Smooth muscle cell (in vitro differentiated cells): ENCODE data around the gene TXNRD3. TPM values are rescaled to one million over a fixed set of nuclear protein-coding genes. Genes with fewer than 3 reads are reported as not detected.

Source experiments
- DNase-seq: peaks from one replicate; lab custom pipeline; 2025; ENCODE audit not compliant: unreplicated experiment; lab: John Stamatoyannopoulos, UW
- H2AFZ ChIP-seq: fragments of 200-600 bp; sonication (generic); 2 replicates; pipeline ENCODE4 v1.6.0; 2016; ENCODE audit warnings: antibody characterized with exemption, low read depth, mild to moderate bottlenecking
- H3F3A ChIP-seq: fragments of 200-600 bp; sonication (generic); 2 replicates; pipeline ENCODE4 v1.6.0; 2017; ENCODE audit warnings: antibody characterized with exemption, low read depth
- H3K27ac ChIP-seq: fragments of 200-600 bp; sonication (generic); 2 replicates; pipeline ENCODE4 v1.5.1; 2016; ENCODE audit warnings: low read depth, mild to moderate bottlenecking
- H3K27me3 ChIP-seq: fragments of 200-600 bp; sonication (generic); 2 replicates; pipeline ENCODE4 v1.6.1; 2016; ENCODE audit warnings: low read depth, mild to moderate bottlenecking
- H3K36me3 ChIP-seq: fragments of 200-600 bp; sonication (generic); 2 replicates; pipeline ENCODE4 v1.5.1; 2016; ENCODE audit warnings: low read depth
- H3K4me1 ChIP-seq: fragments of 200-600 bp; sonication (generic); 2 replicates; pipeline ENCODE4 v1.5.1; 2016; ENCODE audit warnings: low read depth
- H3K4me2 ChIP-seq: fragments of 200-600 bp; sonication (generic); 2 replicates; pipeline ENCODE4 v1.6.0; 2016; ENCODE audit warnings: mild to moderate bottlenecking
- H3K4me3 ChIP-seq: fragments of 200-600 bp; sonication (generic); 2 replicates; pipeline ENCODE4 v1.5.1; 2016; ENCODE audit warnings: mild to moderate bottlenecking
- H3K79me2 ChIP-seq: fragments of 200-600 bp; sonication (generic); 2 replicates; pipeline ENCODE4 v1.6.0; 2016; ENCODE audit warnings: low read depth, mild to moderate bottlenecking
- H3K9ac ChIP-seq: fragments of 200-600 bp; sonication (generic); 2 replicates; pipeline ENCODE4 v1.6.0; 2016; ENCODE audit warnings: low read depth
- H3K9me3 ChIP-seq: fragments of 200-600 bp; sonication (generic); replicated peaks from 2 replicates; pipeline ENCODE4 v1.5.1; 2016; ENCODE audit warnings: low read depth
- H4K20me1 ChIP-seq: fragments of 200-600 bp; sonication (generic); 2 replicates; pipeline ENCODE4 v1.6.0; 2016; ENCODE audit warnings: low read depth
- CTCF ChIP-seq: fragments of 200-600 bp; sonication (generic); IDR thresholded peaks from 2 replicates; pipeline ENCODE4 v1.5.1; 2017; ENCODE audit warnings: borderline replicate concordance, mild to moderate bottlenecking, antibody characterized with exemption; ENCODE audit not compliant: insufficient read depth, poor library complexity, severe bottlenecking
- WGBS: methylation state at CpG from one replicate; pipeline ENCODE4 v1.1.7; 2016; ENCODE audit warnings: low lambda C conversion rate; 5-methylcytosine and 5-hydroxymethylcytosine counted together
- polyA plus RNA-seq: library from polyadenylated mRNA; unstranded; fragments of >200 nt; fragmentation: Nextera tagmentation; extraction: Ambion mirVana; gene quantifications from 2 replicates; pipeline ENCODE4 v1.2.1, GENCODE V29; 2016
- total RNA-seq: library from RNA; depleted of rRNA; stranded (reverse); fragments of >200 nt; gene quantifications from 2 replicates; pipeline ENCODE4 v1.2.3, GENCODE V29; 2014

Gene TXNRD3
- total and polyA plus RNA-seq, 2 experiments from 2014 or later: 13.7 to 27.2 TPM

DNA sequence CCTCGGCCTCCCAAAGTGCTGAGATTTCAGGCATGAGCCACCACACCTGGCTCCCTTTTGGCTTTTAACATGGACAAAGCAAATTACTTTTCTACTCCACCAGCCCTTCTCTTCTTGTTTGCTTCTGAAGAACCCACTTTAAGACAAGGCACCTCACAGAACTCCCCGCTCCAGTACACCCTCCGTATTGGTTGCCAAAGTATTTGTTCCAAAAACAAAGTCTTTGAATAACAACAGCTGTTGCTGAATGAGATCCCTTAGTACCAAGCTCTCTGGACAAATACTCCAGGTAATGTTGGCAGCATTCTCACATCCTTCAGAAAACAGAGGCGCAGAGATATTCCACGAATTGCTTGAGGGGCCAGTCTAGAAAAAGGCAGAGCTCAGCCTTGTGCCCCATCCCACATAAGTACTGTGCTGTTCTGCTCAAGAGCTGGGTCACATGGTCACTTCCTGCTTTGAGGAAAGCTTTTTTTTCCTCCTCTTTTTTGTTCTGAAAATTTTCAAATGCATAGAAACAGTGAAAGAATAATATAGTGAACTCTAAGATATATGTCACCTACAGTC, 41.9 kb upstream of the TXNRD3 start:
- Histone ChIP-seq H3K27me3 (peaks cover 11% of the 10 kb centered on the region), H3K9me3 (no peaks in the 10 kb centered on the region), H3K4me3 (no peak overlapping the region), H3K79me2 (no peaks in the 10 kb centered on the region), H3F3A (no peaks in the 10 kb centered on the region), H3K36me3 (no peaks in the 10 kb centered on the region), H3K4me2 (no peak overlapping the region), H3K9ac (no peak overlapping the region), H2AFZ (no peak overlapping the region), H3K4me1 (peaks cover 2% of the 10 kb centered on the region), H4K20me1 (no peaks in the 10 kb centered on the region), H3K27ac (no peak overlapping the region)
- WGBS: 88% methylated on average over 5 of the region's 5 CpGs
- no peak for DNase-seq
- no peak for TF ChIP-seq CTCF

- 79% methylated on average over 3 of the region's 3 CpGs for WGBS
- Histone ChIP-seq H2AFZ (no peak overlapping the region), H3K27me3 (peaks cover 15% of the 10 kb centered on the region), H3K36me3 (no peaks in the 10 kb centered on the region), H3K79me2 (no peaks in the 10 kb centered on the region), H3K4me2 (no peak overlapping the region), H3K4me3 (no peak overlapping the region), H4K20me1 (no peaks in the 10 kb centered on the region), H3F3A (no peaks in the 10 kb centered on the region), H3K4me1 (peaks cover 7% of the 10 kb centered on the region), H3K9me3 (no peaks in the 10 kb centered on the region), H3K9ac (no peak overlapping the region), H3K27ac (no peak overlapping the region)
- no peak for TF ChIP-seq CTCF
- no peak for DNase-seq
Observed at GRCh38 chr3:126693921-126694320, 39.0 kb upstream of the TXNRD3 start.

DNA sequence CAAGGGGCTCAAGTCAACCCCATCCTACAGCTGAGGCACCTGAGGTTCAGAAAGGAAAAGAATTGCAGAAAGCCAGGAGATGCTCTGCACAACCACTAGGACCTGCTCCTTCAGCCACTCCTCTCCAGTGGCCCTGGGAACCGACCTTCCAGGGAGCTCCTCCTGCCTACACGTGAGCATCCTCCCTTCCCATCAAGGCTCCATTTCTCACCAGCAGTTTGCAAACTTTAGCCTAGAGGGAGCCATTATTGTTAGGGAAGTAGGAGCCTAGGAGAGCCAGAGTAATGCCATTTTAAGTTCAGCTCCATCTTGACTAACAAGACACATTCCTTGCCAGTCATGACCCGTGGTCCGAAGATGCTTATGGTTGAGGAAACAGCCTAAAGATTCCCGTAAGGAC, 37.9 kb upstream of the TXNRD3 start:
- Histone ChIP-seq H4K20me1 (no peaks in the 10 kb centered on the region), H3K4me2 (no peak overlapping the region), H3K4me3 (no peak overlapping the region), H3K27me3 (peaks cover 15% of the 10 kb centered on the region), H2AFZ (no peak overlapping the region), H3K4me1 (peaks cover 7% of the 10 kb centered on the region), H3K9me3 (no peaks in the 10 kb centered on the region), H3K9ac (no peak overlapping the region), H3F3A (no peaks in the 10 kb centered on the region), H3K36me3 (no peaks in the 10 kb centered on the region), H3K79me2 (no peaks in the 10 kb centered on the region), H3K27ac (no peak overlapping the region)
- no peak for DNase-seq
- 69% methylated on average over 5 of the region's 5 CpGs for WGBS
- TF ChIP-seq CTCF: no peak

DNA sequence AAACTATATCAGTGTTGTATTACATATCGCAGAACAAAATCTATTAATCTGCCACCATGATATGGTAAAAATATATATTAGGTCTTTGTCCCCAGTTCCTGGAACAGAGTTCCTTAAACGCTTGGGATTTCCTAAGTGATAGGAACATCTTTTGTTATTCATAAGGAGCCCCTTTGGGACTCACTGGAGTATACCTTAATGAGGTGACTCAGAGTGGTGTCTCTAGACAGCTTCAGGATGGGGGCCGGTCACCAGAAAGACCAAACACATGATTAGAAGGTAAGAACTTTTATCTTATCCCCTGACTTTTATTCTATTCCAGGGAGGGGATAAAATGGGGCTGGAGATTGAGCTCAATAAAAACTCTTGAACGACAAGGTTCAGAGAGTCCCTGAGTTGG, 36.8 kb upstream of the TXNRD3 start:
- H3K4me2 ChIP-seq: no peak overlapping the region
- DNase-seq: no peak
- H3K4me3 ChIP-seq: no peak overlapping the region
- H3K36me3 ChIP-seq: no peaks in the 10 kb centered on the region
- no peaks in the 10 kb centered on the region for H4K20me1 ChIP-seq
- WGBS: 79% methylated on average over 4 of the region's 4 CpGs
- peaks cover 7% of the 10 kb centered on the region for H3K4me1 ChIP-seq
- no peaks in the 10 kb centered on the region for H3F3A ChIP-seq
- H2AFZ ChIP-seq: no peak overlapping the region
- no peaks in the 10 kb centered on the region for H3K79me2 ChIP-seq
- no peaks in the 10 kb centered on the region for H3K9me3 ChIP-seq
- no peak overlapping the region for H3K9ac ChIP-seq
- peaks cover 15% of the 10 kb centered on the region for H3K27me3 ChIP-seq
- no peak overlapping the region for H3K27ac ChIP-seq
- no peak for TF ChIP-seq CTCF
